ENCODE data around the gene MKLN1.
"Not testable (repeated sequence)": the region's sequence is repeated elsewhere in the genome, so short reads cannot be mapped to it uniquely, and the experiment has no call there.

Gene MKLN1

GRCh38 chr7:131320603-131321002 is 7.1 kb upstream of the MKLN1 start:
- no peak for ATAC-seq

- no peak for ATAC-seq
Observed at GRCh38 chr7:131321656-131322055, 6.0 kb upstream of the MKLN1 start.

GRCh38 chr7:131322061-131322460 is 5.6 kb upstream of the MKLN1 start:
- no peak for ATAC-seq

- no peak for ATAC-seq
Observed at GRCh38 chr7:131322861-131323260, 4.8 kb upstream of the MKLN1 start.

GRCh38 chr7:131325179-131325840 is 2.4 kb upstream of the MKLN1 start:
- ATAC-seq: peak in 1 of 2 donors; percentile 31

GRCh38 chr7:131326576-131326975 is 1.1 kb upstream of the MKLN1 start:
- ATAC-seq: no peak

GRCh38 chr7:131327049-131327625 is 539 bp upstream of the MKLN1 start:
- no peak for ATAC-seq

- ATAC-seq: no peak
Observed at GRCh38 chr7:131328377-131329175, 900 bp downstream of the MKLN1 start.

- no peak for ATAC-seq
Observed at GRCh38 chr7:131329176-131329570, 1.5 kb downstream of the MKLN1 start.

GRCh38 chr7:131330299-131330698 is 2.6 kb downstream of the MKLN1 start:
- no peak for ATAC-seq

GRCh38 chr7:131331806-131332205 is 4.1 kb downstream of the MKLN1 start:
- no peak for ATAC-seq

- ATAC-seq: not testable (repeated sequence)
Observed at GRCh38 chr7:131332729-131333128, 5.1 kb downstream of the MKLN1 start.

GRCh38 chr7:131335639-131336381 is 8.1 kb downstream of the MKLN1 start:
- no peak for ATAC-seq

- no peak for ATAC-seq
Observed at GRCh38 chr7:131336956-131337355, 9.3 kb downstream of the MKLN1 start.

- no peak for ATAC-seq
Observed at GRCh38 chr7:131338173-131338572, 10.5 kb downstream of the MKLN1 start.

GRCh38 chr7:131338691-131339390 is 11.2 kb downstream of the MKLN1 start:
- ATAC-seq: no peak

- ATAC-seq: no peak
Observed at GRCh38 chr7:131341690-131342089, 14.0 kb downstream of the MKLN1 start.

GRCh38 chr7:131342864-131343442 is 15.3 kb downstream of the MKLN1 start:
- peak in 1 of 2 donors; percentile 17 for ATAC-seq

GRCh38 chr7:131346885-131347592 is 19.4 kb downstream of the MKLN1 start:
- ATAC-seq: no peak

- no peak for ATAC-seq
Observed at GRCh38 chr7:131352032-131352431, 24.4 kb downstream of the MKLN1 start.

- no peak for ATAC-seq
Observed at GRCh38 chr7:131354390-131354789, 26.7 kb downstream of the MKLN1 start.

Measured in activated CD4-positive, CD25-positive, alpha-beta regulatory T cell treated with anti-CD3 and anti-CD28 coated beads, Interleukin-2, amount 50 U/mL, for 24 hours (primary cell).